Measurements from ENCODE around the gene SVOPL. TPM values are rescaled to one million over a fixed set of nuclear protein-coding genes. Genes with fewer than 3 reads are reported as not detected.

Gene SVOPL
- total RNA-seq, 4 donors from 2014 or later = 0.28 to 1.5 TPM; not detected in 2

- no peaks in the 10 kb centered on the region for H3K27me3 ChIP-seq
- TF ChIP-seq POLR2A (IDR thresholded peaks at IDR 0.05) (no peak), CTCF (IDR thresholded peaks at IDR 0.05) (no peak)
- H3K9me3 ChIP-seq = no peaks in the 10 kb centered on the region
- H3K4me3 ChIP-seq = no peak overlapping the region
- no peak overlapping the region for H3K27ac ChIP-seq
- no peaks in the 10 kb centered on the region for H3K4me1 ChIP-seq
- no peak for DNase-seq
- intact Hi-C loops (cut with DNase I; ENCODE audit: low total_unique reads) = no loop called here
- H3K36me3 ChIP-seq = no peaks in the 10 kb centered on the region
Observed at GRCh38 chr7:138745189-138745588, 44.0 kb upstream of the SVOPL start.

- Histone ChIP-seq H3K27me3 (no peaks in the 10 kb centered on the region), H3K4me1 (no peaks in the 10 kb centered on the region), H3K27ac (no peak overlapping the region), H3K9me3 (no peaks in the 10 kb centered on the region), H3K4me3 (no peak overlapping the region), H3K36me3 (no peaks in the 10 kb centered on the region)
- no peak for TF ChIP-seq CTCF (IDR thresholded peaks at IDR 0.05)
- TF ChIP-seq POLR2A (IDR thresholded peaks at IDR 0.05) = no peak
- intact Hi-C loops (cut with DNase I; ENCODE audit: low total_unique reads) = no loop called here
- DNase-seq = no peak
Observed at GRCh38 chr7:138741453-138741735, 40.2 kb upstream of the SVOPL start.

- TF ChIP-seq CTCF (IDR thresholded peaks at IDR 0.05) (no peak), POLR2A (IDR thresholded peaks at IDR 0.05) (no peak)
- intact Hi-C loops (cut with DNase I; ENCODE audit: low total_unique reads) = no loop called here
- no peak for DNase-seq
- H3K27me3 ChIP-seq = no peaks in the 10 kb centered on the region
- H3K9me3 ChIP-seq = no peaks in the 10 kb centered on the region
- no peaks in the 10 kb centered on the region for H3K4me1 ChIP-seq
- H3K27ac ChIP-seq = no peak overlapping the region
- no peak overlapping the region for H3K4me3 ChIP-seq
- no peaks in the 10 kb centered on the region for H3K36me3 ChIP-seq
Observed at GRCh38 chr7:138739859-138740258, 38.7 kb upstream of the SVOPL start.

- intact Hi-C loops (cut with DNase I; ENCODE audit: low total_unique reads) = no loop called here
- TF ChIP-seq CTCF (IDR thresholded peaks at IDR 0.05) (peak; percentile 31 to 68 (median 60)), POLR2A (IDR thresholded peaks at IDR 0.05) (no peak)
- Histone ChIP-seq H3K4me3 (no peak overlapping the region), H3K27ac (no peak overlapping the region), H3K4me1 (no peaks in the 10 kb centered on the region), H3K9me3 (no peaks in the 10 kb centered on the region), H3K36me3 (no peaks in the 10 kb centered on the region), H3K27me3 (no peaks in the 10 kb centered on the region)
- peak; percentile 36 to 42 for DNase-seq
Observed at GRCh38 chr7:138738551-138739335, 37.6 kb upstream of the SVOPL start.

GRCh38 chr7:138738114-138738513 lies 37.0 kb upstream of the SVOPL start:
- TF ChIP-seq POLR2A (IDR thresholded peaks at IDR 0.05) (no peak), CTCF (IDR thresholded peaks at IDR 0.05) (no peak)
- Histone ChIP-seq H3K4me3 (no peak overlapping the region), H3K27me3 (no peaks in the 10 kb centered on the region), H3K9me3 (no peaks in the 10 kb centered on the region), H3K36me3 (no peaks in the 10 kb centered on the region), H3K4me1 (no peaks in the 10 kb centered on the region), H3K27ac (no peak overlapping the region)
- intact Hi-C loops (cut with DNase I; ENCODE audit: low total_unique reads) = no loop called here
- no peak for DNase-seq

All from uterus (tissue), 4 donors.